ENCODE data around the gene FSTL5. TPM values are rescaled to one million over a fixed set of nuclear protein-coding genes. Genes with fewer than 3 reads are reported as not detected.

Gene FSTL5
- total and polyA plus RNA-seq, 2 experiments from 2014 or later = 0.29 to 0.57 TPM

DNA sequence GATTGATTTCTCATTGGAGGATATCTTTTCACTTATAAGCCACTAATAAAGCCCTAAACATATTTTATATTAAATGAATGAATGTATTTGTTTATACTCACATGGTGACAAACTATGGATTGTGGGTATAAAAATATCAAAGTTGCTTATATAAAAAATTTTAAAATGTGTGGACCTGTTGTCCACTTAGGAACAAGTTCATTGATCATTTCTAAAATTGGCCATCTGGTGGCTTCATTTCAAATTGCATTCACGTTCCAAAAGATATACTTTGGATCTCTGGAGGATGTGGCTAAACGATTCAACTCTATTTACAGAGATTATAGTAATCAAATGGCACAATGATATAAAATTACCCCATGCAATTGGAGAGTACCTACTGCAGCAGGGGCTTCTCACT lies 32.5 kb downstream of the FSTL5 start:
- Histone ChIP-seq H3K4me3 (no peak overlapping the region), H3K27ac (no peak overlapping the region), H3K4me2 (no peak overlapping the region), H2AFZ (no peak overlapping the region), H3K79me2 (no peaks in the 10 kb centered on the region), H4K20me1 (ENCODE audit: insufficient read depth, poor library complexity, severe bottlenecking) (no peaks in the 10 kb centered on the region), H3K9me2 (replicated peaks; ENCODE audit: insufficient read depth) (no peaks in the 10 kb centered on the region), H3K27me3 (no peaks in the 10 kb centered on the region), H3K4me1 (ENCODE audit: insufficient read depth) (no peaks in the 10 kb centered on the region), H3K9me3 (ENCODE audit: low read depth) (no peaks in the 10 kb centered on the region), H3K36me3 (replicated peaks; ENCODE audit: insufficient read depth, low read depth) (no peaks in the 10 kb centered on the region)
- TF ChIP-seq, protein P1, sequence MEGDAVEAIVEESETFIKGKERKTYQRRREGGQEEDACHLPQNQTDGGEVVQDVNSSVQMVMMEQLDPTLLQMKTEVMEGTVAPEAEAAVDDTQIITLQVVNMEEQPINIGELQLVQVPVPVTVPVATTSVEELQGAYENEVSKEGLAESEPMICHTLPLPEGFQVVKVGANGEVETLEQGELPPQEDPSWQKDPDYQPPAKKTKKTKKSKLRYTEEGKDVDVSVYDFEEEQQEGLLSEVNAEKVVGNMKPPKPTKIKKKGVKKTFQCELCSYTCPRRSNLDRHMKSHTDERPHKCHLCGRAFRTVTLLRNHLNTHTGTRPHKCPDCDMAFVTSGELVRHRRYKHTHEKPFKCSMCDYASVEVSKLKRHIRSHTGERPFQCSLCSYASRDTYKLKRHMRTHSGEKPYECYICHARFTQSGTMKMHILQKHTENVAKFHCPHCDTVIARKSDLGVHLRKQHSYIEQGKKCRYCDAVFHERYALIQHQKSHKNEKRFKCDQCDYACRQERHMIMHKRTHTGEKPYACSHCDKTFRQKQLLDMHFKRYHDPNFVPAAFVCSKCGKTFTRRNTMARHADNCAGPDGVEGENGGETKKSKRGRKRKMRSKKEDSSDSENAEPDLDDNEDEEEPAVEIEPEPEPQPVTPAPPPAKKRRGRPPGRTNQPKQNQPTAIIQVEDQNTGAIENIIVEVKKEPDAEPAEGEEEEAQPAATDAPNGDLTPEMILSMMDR (IDR thresholded peaks at IDR 0.05; ENCODE audit: poor library complexity) = peak; percentile 32
- no peak for TF ChIP-seq EZH2 (IDR thresholded peaks at IDR 0.05; ENCODE audit: borderline replicate concordance)
- DNase-seq (ENCODE audit: low spot score) = no peak
- WGBS (ENCODE audit: low lambda C conversion rate, missing lambda C conversion rate) = 49% methylated on average over 2 of the region's 2 CpGs

DNA sequence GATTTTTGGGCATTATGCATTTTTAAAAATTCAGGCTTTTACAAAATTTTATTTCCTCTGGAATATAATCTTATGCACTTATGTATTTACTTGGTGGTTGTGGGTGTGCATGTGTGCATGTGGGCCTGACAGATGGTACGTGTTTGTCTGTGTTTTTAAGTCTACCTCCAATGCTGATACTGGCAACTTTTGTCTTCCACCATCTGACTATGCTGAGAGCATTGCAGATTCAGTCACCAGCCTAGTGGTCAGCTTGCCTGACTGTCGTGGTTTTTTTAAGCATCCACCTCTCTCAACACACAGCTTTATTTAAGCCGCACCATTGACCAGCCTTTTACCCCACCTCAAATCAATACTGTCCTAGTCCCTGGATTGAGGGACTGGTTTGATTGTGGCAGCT lies 37.1 kb downstream of the FSTL5 start:
- no peak for DNase-seq (ENCODE audit: low spot score)
- Histone ChIP-seq H4K20me1 (ENCODE audit: insufficient read depth, poor library complexity, severe bottlenecking) (no peaks in the 10 kb centered on the region), H3K9me2 (replicated peaks; ENCODE audit: insufficient read depth) (no peaks in the 10 kb centered on the region), H3K27ac (no peak overlapping the region), H3K4me1 (ENCODE audit: insufficient read depth) (no peaks in the 10 kb centered on the region), H3K27me3 (no peaks in the 10 kb centered on the region), H2AFZ (no peak overlapping the region), H3K4me3 (no peak overlapping the region), H3K9me3 (ENCODE audit: low read depth) (no peaks in the 10 kb centered on the region), H3K36me3 (replicated peaks; ENCODE audit: insufficient read depth, low read depth) (no peaks in the 10 kb centered on the region), H3K4me2 (no peak overlapping the region), H3K79me2 (no peaks in the 10 kb centered on the region)
- 75% methylated on average over 3 of the region's 3 CpGs for WGBS (ENCODE audit: low lambda C conversion rate, missing lambda C conversion rate)
- TF ChIP-seq EZH2 (IDR thresholded peaks at IDR 0.05; ENCODE audit: borderline replicate concordance) = no peak
- TF ChIP-seq, protein P1 (IDR thresholded peaks at IDR 0.05; ENCODE audit: poor library complexity) = no peak

DNA sequence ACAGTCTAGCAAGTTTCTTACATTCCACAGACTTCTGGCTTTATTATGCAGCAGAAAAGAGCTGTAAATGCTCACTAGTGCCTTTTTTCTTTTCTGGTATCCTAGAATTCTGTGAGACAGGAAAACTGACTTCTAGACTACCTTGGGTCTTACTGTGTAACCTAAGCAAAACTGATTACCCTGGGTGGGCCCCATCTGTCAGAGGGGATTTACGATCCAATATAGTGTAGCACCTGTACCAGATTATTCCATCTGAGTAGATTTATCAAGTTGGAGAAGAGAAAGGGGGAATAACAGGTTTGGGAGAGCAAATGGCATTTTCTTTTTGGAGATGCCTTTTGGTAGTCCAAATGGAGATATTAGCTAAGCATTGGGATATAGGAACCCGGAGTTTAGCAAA lies 46.7 kb downstream of the FSTL5 start:
- H3K79me2 ChIP-seq = no peaks in the 10 kb centered on the region
- H4K20me1 ChIP-seq (ENCODE audit: insufficient read depth, poor library complexity, severe bottlenecking) = no peaks in the 10 kb centered on the region
- no peaks in the 10 kb centered on the region for H3K36me3 ChIP-seq (replicated peaks; ENCODE audit: insufficient read depth, low read depth)
- no peak for DNase-seq (ENCODE audit: low spot score)
- H3K9me3 ChIP-seq (ENCODE audit: low read depth) = no peaks in the 10 kb centered on the region
- H3K27ac ChIP-seq = no peak overlapping the region
- H3K4me2 ChIP-seq = no peak overlapping the region
- H2AFZ ChIP-seq = no peak overlapping the region
- H3K27me3 ChIP-seq = no peaks in the 10 kb centered on the region
- no peak for TF ChIP-seq EZH2phosphoT487 (IDR thresholded peaks at IDR 0.05; ENCODE audit: low read depth, severe bottlenecking, unreplicated experiment)
- no peak for TF ChIP-seq EZH2 (IDR thresholded peaks at IDR 0.05; ENCODE audit: borderline replicate concordance)
- TF ChIP-seq, protein P1 (IDR thresholded peaks at IDR 0.05; ENCODE audit: poor library complexity) = no peak
- H3K4me1 ChIP-seq (ENCODE audit: insufficient read depth) = no peaks in the 10 kb centered on the region
- H3K4me3 ChIP-seq = no peak overlapping the region
- 90% methylated on average over 2 of the region's 2 CpGs for WGBS (ENCODE audit: low lambda C conversion rate, missing lambda C conversion rate)
- no peaks in the 10 kb centered on the region for H3K9me2 ChIP-seq (replicated peaks; ENCODE audit: insufficient read depth)

Measured in hepatocyte (in vitro differentiated cells).